Mammary epithelial cell (primary cell): ENCODE data around the gene TPM3.

Source experiments
- EZH2 ChIP-seq: IDR thresholded peaks from 2 replicates; pipeline ENCODE4 v1.6.1; 2012; ENCODE audit warnings: low read length, inconsistent platforms, borderline replicate concordance
- TF ChIP-seq, protein P1 (sequence below), 2 donors: IDR thresholded peaks in 1 of 2; conservative IDR thresholded peaks in 1 of 2; 2 replicates each; pipeline ENCODE4 v1.5.1; 2011 to 2012; ENCODE audit warnings: inconsistent platforms in 2 of 2, low read length in 2 of 2, mild to moderate bottlenecking in 2 of 2, control low read depth in 1 of 2, low read depth in 1 of 2; ENCODE audit not compliant: insufficient read depth in 1 of 2; ENCODE audit errors: extremely low read depth in 1 of 2

DNA sequence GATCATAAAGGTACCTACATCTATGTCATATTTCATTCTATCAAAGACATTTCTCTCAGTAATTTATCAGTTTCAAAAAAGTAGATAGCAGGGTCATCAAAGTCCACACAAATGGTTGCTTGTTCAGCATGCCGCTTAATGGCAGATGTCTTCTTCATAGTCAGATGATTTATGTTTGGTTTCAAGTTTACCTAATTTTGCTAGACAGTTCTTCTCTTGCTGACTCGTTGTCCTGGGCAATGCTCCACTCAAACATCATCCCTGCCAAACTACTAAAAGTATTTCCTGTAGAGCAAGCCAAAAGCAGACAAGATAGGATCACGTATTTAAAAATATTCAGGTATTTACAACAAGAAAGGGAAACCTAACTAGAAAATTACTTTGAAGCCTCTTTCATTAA lies 50.7 kb downstream of the TPM3 start:
- TF ChIP-seq, protein P1, sequence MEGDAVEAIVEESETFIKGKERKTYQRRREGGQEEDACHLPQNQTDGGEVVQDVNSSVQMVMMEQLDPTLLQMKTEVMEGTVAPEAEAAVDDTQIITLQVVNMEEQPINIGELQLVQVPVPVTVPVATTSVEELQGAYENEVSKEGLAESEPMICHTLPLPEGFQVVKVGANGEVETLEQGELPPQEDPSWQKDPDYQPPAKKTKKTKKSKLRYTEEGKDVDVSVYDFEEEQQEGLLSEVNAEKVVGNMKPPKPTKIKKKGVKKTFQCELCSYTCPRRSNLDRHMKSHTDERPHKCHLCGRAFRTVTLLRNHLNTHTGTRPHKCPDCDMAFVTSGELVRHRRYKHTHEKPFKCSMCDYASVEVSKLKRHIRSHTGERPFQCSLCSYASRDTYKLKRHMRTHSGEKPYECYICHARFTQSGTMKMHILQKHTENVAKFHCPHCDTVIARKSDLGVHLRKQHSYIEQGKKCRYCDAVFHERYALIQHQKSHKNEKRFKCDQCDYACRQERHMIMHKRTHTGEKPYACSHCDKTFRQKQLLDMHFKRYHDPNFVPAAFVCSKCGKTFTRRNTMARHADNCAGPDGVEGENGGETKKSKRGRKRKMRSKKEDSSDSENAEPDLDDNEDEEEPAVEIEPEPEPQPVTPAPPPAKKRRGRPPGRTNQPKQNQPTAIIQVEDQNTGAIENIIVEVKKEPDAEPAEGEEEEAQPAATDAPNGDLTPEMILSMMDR (conservative IDR thresholded peaks at IDR 0.05 in 1 of 2, IDR thresholded peaks at IDR 0.05 in 1 of 2; ENCODE audit: extremely low read depth in 1 of 2, insufficient read depth in 1 of 2, low read depth in 1 of 2, low read length in 2 of 2) = no peak
- no peak for TF ChIP-seq EZH2
